GM12873 (cell line): ENCODE data around the gene AKR7A3.

Source experiments
- CTCF ChIP-seq: IDR thresholded peaks from 2 replicates; pipeline ENCODE4 v1.5.1; 2012; ENCODE audit warnings: low read depth, mild to moderate bottlenecking, moderate library complexity, low read length, control low read depth; ENCODE audit not compliant: insufficient read depth; ENCODE audit errors: missing control alignments

The AKR7A3 gene

GRCh38 chr1:19331262-19331878, 42.8 kb upstream of the AKR7A3 start:
- TF ChIP-seq CTCF, result no peak

DNA sequence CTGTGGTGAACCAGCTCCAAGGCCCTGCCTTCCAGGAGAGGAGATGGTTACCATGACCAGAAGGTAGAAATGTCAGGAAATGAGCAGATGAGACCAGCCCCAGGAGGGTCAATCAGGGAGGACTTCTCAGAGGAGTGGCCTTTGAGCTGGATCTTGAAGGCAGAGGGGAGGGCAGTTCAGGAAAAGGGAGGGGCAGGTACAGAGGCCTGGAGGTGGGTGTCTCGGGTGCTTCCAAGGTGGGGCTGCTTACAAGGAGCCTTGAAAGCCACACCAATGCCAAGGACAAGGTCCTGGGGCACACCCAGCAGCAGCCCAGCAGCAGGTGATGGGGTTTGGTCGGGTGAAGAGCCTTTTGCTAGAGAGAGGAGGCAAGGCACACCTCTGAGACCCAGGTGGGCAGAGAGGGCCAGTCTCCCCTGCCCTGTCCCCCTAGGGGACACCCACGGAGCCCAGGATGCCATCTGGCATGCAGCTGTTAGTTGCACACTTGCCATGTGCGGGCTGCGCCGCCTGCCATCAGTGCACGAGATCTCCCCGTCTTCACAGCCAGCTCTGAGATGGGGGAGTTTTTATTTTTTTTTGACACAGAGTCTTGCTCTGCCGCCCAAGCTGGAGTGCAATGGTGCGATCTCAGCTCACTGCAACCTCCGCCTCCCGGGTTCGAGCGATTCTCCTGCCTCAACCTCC, 42.0 kb upstream of the AKR7A3 start:
- TF ChIP-seq CTCF, result no peak

- no peak for TF ChIP-seq CTCF
These were observed 41.0 kb upstream of the AKR7A3 start for GRCh38 chr1:19329611-19330010.

DNA sequence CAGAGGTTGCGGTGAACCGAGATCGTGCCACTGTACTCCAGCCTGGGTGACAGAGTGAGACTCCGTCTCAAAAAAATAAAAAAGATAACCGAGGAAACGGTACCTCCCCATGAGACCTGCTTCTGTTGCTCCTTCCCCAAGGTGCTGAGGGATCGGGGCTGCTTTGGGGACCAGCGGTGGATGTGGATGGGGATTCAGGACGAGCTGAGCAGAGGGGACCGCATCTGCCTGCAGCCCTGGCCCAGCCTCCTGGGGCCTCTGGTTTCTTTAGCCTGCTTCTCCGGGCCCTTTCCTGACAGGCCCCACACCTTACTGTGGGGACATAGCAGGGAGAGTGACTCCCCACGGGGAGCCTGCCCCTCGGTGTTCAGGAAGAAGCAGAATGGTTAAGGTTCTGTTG, 40.6 kb upstream of the AKR7A3 start:
- no peak for TF ChIP-seq CTCF

- TF ChIP-seq CTCF, result no peak
These were observed 39.9 kb upstream of the AKR7A3 start for GRCh38 chr1:19328486-19328885.

DNA sequence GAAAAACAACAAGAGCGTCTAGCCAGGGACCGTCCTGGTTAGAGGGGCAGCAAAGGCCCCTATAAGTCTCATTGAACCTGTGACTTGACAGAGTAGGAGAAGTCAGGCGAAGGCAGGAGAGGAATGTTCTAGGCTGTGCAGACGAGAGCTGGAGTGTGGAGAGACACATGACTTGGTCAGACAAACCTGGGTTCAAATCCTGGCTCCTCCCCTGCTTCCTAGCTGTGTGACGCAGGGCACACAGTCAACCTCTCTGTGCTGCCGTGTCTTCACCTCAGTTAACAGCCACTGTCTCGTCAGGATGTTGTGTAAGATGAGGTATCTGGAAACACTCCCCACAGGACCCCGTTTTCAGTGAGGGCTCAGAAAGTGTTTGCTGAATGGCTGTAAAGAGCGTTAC, 39.2 kb upstream of the AKR7A3 start:
- TF ChIP-seq CTCF, result no peak

DNA sequence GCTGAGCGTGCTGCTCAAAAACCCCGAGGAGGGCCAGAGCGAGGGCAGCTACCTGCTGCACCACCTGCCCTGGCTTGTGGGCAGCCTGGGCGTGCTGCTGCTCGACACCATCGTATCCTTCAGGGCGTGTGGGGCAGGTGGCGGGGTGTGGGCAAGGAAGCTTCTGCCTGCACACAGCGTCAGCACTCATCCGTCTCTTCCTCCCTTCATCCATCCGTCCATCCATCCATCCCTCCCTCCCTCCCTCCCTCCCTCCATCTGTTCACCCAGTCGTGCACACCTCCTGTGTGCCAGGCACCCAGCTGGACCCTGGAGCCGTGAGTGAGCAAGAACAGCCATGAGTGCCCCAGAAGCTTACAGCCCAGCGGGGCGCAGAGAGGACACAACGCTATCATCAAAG, 38.7 kb upstream of the AKR7A3 start:
- no peak for TF ChIP-seq CTCF
